ENCODE results near the gene PHTF1. TPM values are rescaled to one million over a fixed set of nuclear protein-coding genes. Genes with fewer than 3 reads are reported as not detected.

PHTF1 gene
- total and polyA plus RNA-seq, 7 donors = 2.4 to 22.7 (median 11.9) TPM

- Histone ChIP-seq H3K4me3 (no peak overlapping the region), H3K36me3 (peaks cover 0 to 14% (median 4%) of the 10 kb centered on the region in 4 donors), H3K9me3 (no peaks in the 10 kb centered on the region), H3K27me3 (no peaks in the 10 kb centered on the region), H3K4me1 (peaks cover 0 to 12% (median 5%) of the 10 kb centered on the region in 4 donors), H3K27ac (no peak overlapping the region)
- DNase-seq = no peak
- WGBS, 2 donors = 92 to 94% methylated on average over 2 of the region's 2 CpGs
- intact Hi-C loops (cut with DNase I) = loop anchor here (5.0 kb wide), 2 partner anchors 283 to 603 kb away; partner anchors contain the start of genes LRIG2 and MAGI3
- TF ChIP-seq POLR2AphosphoS5 (IDR thresholded peaks at IDR 0.05) = no peak
- TF ChIP-seq POLR2A (IDR thresholded peaks at IDR 0.05) = no peak
- TF ChIP-seq CTCF (IDR thresholded peaks at IDR 0.05) = no peak
- no peak for TF ChIP-seq EP300 (IDR thresholded peaks at IDR 0.05)
These were observed 84.0 kb downstream of the PHTF1 start for GRCh38 chr1:113675302-113675701.

- H3K4me1 ChIP-seq = peaks cover 0 to 12% (median 5%) of the 10 kb centered on the region in 4 donors
- H3K36me3 ChIP-seq = peaks cover 0 to 14% (median 4%) of the 10 kb centered on the region in 4 donors
- TF ChIP-seq EP300 (IDR thresholded peaks at IDR 0.05) (no peak), POLR2AphosphoS5 (IDR thresholded peaks at IDR 0.05) (no peak), POLR2A (IDR thresholded peaks at IDR 0.05) (no peak), CTCF (IDR thresholded peaks at IDR 0.05) (no peak)
- no peaks in the 10 kb centered on the region for H3K9me3 ChIP-seq
- H3K27ac ChIP-seq = no peak overlapping the region
- no peaks in the 10 kb centered on the region for H3K27me3 ChIP-seq
- intact Hi-C loops (cut with DNase I) = no loop called here
- DNase-seq = no peak
- no peak overlapping the region for H3K4me3 ChIP-seq
- WGBS, 2 donors = 90 to 96% methylated on average over 1 of the region's 1 CpG
These were observed 84.7 kb downstream of the PHTF1 start for GRCh38 chr1:113674591-113674990.

- peaks cover 0 to 5% (median 2%) of the 10 kb centered on the region in 4 donors for H3K4me1 ChIP-seq
- no peak overlapping the region for H3K4me3 ChIP-seq
- DNase-seq = no peak
- no peaks in the 10 kb centered on the region for H3K27me3 ChIP-seq
- TF ChIP-seq EP300 (IDR thresholded peaks at IDR 0.05) (no peak), POLR2AphosphoS5 (IDR thresholded peaks at IDR 0.05) (no peak), POLR2A (IDR thresholded peaks at IDR 0.05) (no peak), CTCF (IDR thresholded peaks at IDR 0.05) (no peak)
- H3K36me3 ChIP-seq = peaks cover 0 to 14% (median 4%) of the 10 kb centered on the region in 4 donors
- no peaks in the 10 kb centered on the region for H3K9me3 ChIP-seq
- no peak overlapping the region for H3K27ac ChIP-seq
- intact Hi-C loops (cut with DNase I) = no loop called here
- 93 to 94% methylated on average over 4 of the region's 4 CpGs for WGBS, 2 donors
These were observed 86.8 kb downstream of the PHTF1 start for GRCh38 chr1:113672491-113672890.

DNA sequence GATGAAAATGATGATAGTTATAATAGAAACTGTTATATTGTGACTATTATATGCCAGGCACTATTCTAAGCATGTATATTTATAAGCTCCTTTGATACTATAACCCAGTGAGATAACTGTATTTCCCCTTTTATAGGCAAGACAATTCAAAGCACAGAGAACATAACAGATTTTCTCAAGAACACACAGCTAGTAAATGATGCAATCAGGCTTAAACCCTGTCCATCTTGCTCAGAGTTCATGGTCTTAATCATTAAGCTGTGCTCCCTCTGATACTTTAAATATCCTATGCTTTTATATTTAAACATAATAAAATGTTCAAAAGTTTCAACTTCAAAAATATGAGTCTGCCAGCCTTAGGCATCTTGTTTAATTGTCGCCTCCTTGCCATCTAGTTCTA, 88.6 kb downstream of the PHTF1 start:
- Histone ChIP-seq H3K27me3 (no peaks in the 10 kb centered on the region), H3K36me3 (peaks cover 0 to 14% (median 4%) of the 10 kb centered on the region in 4 donors), H3K4me1 (no peaks in the 10 kb centered on the region), H3K27ac (no peak overlapping the region), H3K4me3 (no peak overlapping the region), H3K9me3 (no peaks in the 10 kb centered on the region)
- TF ChIP-seq POLR2AphosphoS5 (IDR thresholded peaks at IDR 0.05) (no peak), POLR2A (IDR thresholded peaks at IDR 0.05) (no peak), EP300 (IDR thresholded peaks at IDR 0.05) (no peak), CTCF (IDR thresholded peaks at IDR 0.05) (no peak)
- DNase-seq = no peak
- intact Hi-C loops (cut with DNase I) = no loop called here
- WGBS, 2 donors = 98% methylated on average over 1 of the region's 1 CpG

DNA sequence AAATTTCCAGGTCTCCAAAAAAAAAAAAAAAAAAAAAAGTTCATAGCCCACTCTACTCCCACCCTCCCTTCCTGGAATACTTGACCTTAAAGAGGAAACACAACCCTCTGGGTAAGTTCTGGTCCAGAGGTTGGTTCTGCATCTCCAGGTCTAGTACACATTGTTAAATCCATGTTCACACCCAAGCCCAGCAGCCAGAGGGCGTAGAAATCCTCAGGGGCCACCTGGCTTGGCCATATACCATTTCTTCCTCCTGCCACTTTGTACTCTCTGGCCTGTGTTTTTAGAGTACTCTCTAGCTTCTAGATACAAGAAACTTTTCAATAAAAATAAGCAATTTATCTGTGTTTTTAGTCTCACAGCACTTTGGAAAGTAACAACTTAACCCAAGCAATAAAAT, 89.3 kb downstream of the PHTF1 start:
- intact Hi-C loops (cut with DNase I) = no loop called here
- peaks cover 0 to 14% (median 4%) of the 10 kb centered on the region in 4 donors for H3K36me3 ChIP-seq
- no peak overlapping the region for H3K27ac ChIP-seq
- DNase-seq = no peak
- TF ChIP-seq POLR2AphosphoS5 (IDR thresholded peaks at IDR 0.05) (no peak), CTCF (IDR thresholded peaks at IDR 0.05) (no peak), POLR2A (IDR thresholded peaks at IDR 0.05) (no peak), EP300 (IDR thresholded peaks at IDR 0.05) (no peak)
- WGBS, 2 donors = 70 to 83% methylated on average over 1 of the region's 1 CpG
- H3K4me1 ChIP-seq = no peaks in the 10 kb centered on the region
- no peak overlapping the region for H3K4me3 ChIP-seq
- H3K9me3 ChIP-seq = no peaks in the 10 kb centered on the region
- H3K27me3 ChIP-seq = no peaks in the 10 kb centered on the region
